PFSK-1 (cell line): ENCODE measurements around the gene BABAM2.

Experiments
- POLR2AphosphoS5 ChIP-seq: IDR thresholded peaks from 2 replicates; pipeline ENCODE4 v1.6.1; 2012; ENCODE audit warnings: low read depth, mild to moderate bottlenecking, control low read depth, low read length, moderate library complexity
- REST ChIP-seq, 2 experiments: IDR thresholded peaks; 2 replicates each; pipeline versions ENCODE4 v1.6.1 to v1.8.0; 2011 to 2012; ENCODE audit warnings: low read depth in 2 of 2, low read length in 2 of 2, control low read depth in 1 of 2, inconsistent platforms in 1 of 2, mild to moderate bottlenecking in 1 of 2, moderate library complexity in 1 of 2; ENCODE audit not compliant: insufficient read depth in 1 of 2
- SIN3A ChIP-seq: IDR thresholded peaks from 2 replicates; pipeline ENCODE4 v1.6.1; 2012; ENCODE audit warnings: mild to moderate bottlenecking, low read length, moderate library complexity, borderline replicate concordance; ENCODE audit not compliant: insufficient read depth
- TAF1 ChIP-seq: IDR thresholded peaks from 2 replicates; pipeline ENCODE4 v1.6.1; 2012; ENCODE audit warnings: low read length, control low read depth, borderline replicate concordance; ENCODE audit not compliant: insufficient read depth

- TF ChIP-seq REST (IDR thresholded peaks at IDR 0.05; ENCODE audit: insufficient read depth in 1 of 2, low read depth in 2 of 2, low read length in 2 of 2) (no peak), SIN3A (no peak), POLR2AphosphoS5 (no peak), TAF1 (no peak)
These were observed 4.9 kb upstream of the BABAM2 start for GRCh38 chr2:27885661-27886060.
